Bone marrow (tissue), 2 donors: Measurements from ENCODE around the gene GALNT16.
"Not testable (repeated sequence)": the region's sequence is repeated elsewhere in the genome, so short reads cannot be mapped to it uniquely, and the experiment has no call there.

Experiments used
- DNase-seq, 2 donors: peaks; one replicate each; lab custom pipeline; 2025; lab: John Stamatoyannopoulos, UW

Gene GALNT16

DNA sequence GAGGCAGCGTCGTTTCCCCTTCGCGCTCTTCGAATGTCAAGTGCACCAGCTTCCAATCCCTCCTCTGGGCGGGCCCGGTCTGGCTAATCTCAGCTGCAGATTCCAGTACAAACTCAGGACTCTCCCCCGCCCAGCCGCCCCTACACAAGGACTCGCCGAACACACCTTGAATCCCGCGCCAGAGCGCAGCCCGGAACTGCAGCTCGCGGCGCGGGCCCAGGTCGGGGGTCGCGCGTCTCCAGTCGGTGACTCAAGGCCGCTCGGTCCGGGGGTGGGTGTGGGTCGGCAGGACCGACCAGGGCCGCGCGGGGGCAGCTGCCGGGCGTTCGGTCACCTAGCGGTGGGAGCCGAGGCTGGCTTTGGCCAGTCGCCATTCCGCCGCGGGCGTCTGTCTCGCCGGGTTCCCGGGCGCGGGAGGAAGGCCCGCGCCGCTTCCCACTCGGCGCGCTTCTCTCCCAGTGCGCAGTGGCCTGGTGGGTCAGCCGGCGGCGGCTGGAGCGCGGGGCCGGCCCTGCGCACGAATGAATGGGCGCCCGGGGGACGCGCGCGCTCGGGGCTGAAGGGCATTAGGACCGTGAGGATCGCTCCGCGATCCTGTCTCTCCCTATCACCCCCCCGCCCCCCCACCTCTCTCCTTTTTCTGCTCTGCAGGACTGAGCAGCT lies at the start of gene GALNT16:
Gene GALNT16 (plus strand): TSS at position 632 of the 663 bp plus-strand sequence. CDS start 133 bp downstream, outside the sequence.
- DNase-seq, result no peak

DNA sequence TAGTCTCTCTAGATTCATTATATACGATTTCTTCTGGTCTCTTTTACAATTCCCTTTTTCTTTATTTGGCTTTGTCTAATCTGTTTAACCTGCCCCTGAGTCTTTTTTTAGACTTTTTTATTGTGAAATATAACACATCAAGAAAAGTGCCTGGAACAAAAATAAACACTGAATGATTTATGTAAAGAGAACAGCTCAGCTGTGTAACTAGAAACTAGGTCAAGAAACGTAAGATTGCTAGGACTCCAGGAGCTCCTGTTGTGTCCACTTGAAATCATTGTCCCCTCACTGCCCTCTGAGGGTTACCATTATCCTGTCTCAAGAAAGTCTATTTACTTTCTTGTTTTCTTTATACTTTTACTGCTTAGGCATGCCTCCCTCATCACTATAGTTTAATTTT lies 45.6 kb upstream of the GALNT16 start:
- no peak for DNase-seq

DNA sequence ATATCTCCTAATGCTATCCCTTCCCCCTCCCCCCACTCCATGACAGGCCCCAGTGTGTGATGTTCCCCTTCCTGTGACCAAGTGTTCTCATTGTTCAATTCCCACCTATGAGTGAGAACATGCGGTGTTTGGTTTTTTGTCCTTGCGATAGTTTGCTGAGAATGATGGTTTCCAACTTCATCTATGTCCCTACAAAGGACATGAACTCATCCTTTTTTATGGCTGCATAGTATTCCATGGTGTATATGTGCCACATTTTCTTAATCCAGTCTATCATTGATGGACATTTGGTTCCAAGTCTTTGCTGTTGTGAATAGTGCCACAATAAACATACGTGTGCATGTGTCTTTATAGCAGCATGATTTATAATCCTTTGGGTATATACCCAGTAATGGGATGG lies 42.3 kb upstream of the GALNT16 start:
- not testable (repeated sequence) for DNase-seq

GRCh38 chr14:69224946-69225345 lies 35.0 kb upstream of the GALNT16 start:
- DNase-seq, result no peak

DNA sequence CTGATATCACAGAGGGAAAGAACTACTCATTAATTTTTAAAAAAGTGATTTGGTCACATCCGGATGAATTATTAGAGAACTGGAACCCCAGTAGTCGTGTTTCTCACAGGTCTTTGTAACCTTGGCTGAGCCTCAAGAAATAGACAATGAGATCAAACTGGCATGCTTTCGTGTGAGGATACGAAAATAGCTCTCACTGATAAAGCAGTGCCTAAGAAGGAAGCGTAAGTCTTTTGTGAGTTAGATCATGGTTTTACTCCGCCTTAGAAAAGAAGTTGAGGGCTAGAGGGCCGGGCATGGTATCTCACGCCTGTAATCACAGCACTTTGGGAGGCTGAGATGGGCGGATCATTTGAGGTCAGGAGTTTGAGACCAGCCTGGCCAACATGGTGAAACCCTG lies 33.8 kb upstream of the GALNT16 start:
- no peak for DNase-seq

DNA sequence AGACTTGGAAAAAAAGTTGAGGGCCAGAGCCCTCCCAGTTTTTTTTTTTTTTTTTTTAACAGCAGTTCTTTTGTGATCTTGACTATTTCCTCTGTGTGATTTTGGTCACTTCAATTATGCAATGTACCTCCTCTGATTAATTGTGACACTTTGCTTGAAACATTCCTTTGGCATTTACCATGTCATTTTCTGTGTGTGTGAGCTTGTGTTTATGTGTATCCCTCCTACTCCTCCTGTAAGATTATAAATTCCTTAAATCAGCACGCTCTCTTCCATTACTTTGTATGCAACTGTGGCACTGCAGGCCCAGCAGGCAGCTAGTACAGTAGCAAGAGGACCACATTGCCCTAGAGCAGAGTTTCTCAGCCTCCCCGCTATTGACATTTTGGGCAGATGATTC lies 33.2 kb upstream of the GALNT16 start:
- no peak for DNase-seq

- no peak for DNase-seq
Observed at GRCh38 chr14:69231486-69231885, 28.5 kb upstream of the GALNT16 start.

DNA sequence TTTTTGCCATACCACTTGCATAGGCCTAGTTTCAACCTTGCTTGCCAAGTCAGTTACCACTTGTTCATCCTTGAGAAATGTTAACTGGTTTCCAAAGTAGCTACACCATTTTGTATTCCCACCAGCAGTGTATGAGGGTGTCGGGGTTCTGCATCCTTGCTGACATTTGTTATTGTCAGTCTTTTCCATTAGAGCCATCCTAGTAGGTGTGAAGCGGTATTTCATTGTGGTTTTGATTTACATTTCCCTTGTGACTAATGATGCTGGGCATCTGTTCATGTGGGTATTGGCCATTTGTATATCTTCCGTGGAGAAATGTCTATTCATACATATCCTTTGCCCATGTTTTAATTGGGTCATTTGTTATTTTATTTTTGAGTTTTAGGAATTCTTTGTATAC lies 27.6 kb upstream of the GALNT16 start:
- DNase-seq, result no peak

DNA sequence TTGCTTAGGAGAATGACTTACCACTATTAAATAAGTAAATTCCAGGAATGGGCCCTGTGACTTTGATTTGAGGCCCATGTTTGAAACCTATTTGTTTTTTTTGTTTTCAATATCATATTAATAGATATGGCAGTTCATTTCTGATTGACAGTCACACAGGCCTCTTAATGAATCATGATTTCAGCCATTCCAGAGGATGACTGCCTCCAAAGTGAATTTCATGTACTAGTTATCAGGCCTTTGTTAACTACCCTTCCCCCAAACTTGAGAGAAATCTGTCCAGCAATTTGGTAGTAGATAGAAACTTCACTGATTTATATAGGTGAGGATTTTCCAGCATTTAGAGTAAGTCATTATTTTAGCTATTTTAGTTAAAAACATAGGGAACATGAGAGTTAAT lies 25.9 kb upstream of the GALNT16 start:
- no peak for DNase-seq

DNA sequence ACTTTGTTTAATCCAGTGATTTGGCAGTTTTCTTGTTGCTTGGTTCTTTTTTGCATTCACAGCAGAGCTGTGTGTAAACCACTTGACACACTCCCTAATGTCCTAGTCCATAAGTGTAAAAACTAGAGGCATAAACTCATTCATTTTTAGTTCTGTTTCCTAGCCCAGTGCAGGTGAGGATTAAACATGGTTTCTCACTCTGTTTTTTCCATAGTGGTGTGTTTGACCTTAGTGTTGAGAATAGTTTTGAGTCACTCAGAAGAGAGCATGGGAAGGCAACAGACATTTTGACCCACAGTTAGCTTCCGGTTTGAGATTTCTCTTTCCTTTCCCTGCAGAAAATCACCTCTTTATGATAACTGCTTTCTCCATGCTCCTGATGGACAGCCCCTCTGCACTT lies 24.2 kb upstream of the GALNT16 start:
- no peak for DNase-seq

- no peak for DNase-seq
Observed at GRCh38 chr14:69237142-69237541, 22.8 kb upstream of the GALNT16 start.

DNA sequence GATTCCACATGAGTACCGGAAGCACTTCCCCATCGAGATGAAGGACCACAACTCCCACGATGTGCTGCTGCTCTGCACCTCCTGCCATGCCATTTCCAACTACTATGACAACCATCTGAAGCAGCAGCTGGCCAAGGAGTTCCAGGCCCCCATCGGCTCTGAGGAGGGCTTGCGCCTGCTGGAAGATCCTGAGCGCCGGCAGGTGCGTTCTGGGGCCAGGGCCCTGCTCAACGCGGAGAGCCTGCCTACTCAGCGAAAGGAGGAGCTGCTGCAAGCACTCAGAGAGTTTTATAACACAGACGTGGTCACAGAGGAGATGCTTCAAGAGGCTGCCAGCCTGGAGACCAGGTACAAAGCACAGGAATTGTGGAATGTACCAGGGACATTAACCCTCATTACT lies 22.4 kb upstream of the GALNT16 start:
- no peak for DNase-seq

DNA sequence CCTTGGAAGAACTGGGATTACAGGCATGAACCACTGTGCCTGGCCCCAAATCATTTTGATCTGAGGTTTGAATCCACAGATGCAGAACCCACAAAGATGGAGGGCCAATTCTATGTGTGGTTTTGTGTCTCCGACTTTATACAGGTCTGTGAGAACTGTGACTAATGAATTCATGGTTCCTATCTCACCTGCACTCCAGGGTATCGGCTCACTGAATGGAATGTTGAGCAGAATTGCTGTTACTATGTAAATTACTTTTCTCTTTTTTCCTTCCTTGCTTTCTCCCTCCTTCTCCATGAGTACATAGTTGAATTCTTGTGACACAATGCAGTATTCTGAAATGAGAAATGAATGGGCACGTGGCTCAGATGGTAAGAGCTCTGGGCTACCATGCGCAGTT lies 21.1 kb upstream of the GALNT16 start:
- no peak for DNase-seq

- DNase-seq, result no peak
Observed at GRCh38 chr14:69240527-69241173, 19.3 kb upstream of the GALNT16 start.

DNA sequence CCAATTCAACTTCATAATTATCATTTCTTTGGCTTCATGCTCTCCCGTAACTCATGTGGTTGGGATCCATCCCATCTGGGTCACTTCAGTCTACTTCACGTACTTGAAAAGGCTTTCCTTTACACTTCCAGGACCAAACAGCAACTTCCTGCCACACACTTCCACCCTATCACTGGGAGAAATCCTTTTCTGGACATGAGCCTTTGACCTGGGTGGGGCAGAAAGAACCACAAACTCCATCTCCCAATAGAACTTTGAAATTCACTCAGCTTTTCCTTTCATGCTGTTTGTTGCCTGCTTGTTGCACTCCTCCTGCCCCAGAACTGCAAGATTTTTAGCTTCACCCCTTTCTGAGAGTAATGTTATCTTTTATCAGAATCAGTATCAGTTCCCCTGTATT lies 18.4 kb upstream of the GALNT16 start:
- no peak for DNase-seq

DNA sequence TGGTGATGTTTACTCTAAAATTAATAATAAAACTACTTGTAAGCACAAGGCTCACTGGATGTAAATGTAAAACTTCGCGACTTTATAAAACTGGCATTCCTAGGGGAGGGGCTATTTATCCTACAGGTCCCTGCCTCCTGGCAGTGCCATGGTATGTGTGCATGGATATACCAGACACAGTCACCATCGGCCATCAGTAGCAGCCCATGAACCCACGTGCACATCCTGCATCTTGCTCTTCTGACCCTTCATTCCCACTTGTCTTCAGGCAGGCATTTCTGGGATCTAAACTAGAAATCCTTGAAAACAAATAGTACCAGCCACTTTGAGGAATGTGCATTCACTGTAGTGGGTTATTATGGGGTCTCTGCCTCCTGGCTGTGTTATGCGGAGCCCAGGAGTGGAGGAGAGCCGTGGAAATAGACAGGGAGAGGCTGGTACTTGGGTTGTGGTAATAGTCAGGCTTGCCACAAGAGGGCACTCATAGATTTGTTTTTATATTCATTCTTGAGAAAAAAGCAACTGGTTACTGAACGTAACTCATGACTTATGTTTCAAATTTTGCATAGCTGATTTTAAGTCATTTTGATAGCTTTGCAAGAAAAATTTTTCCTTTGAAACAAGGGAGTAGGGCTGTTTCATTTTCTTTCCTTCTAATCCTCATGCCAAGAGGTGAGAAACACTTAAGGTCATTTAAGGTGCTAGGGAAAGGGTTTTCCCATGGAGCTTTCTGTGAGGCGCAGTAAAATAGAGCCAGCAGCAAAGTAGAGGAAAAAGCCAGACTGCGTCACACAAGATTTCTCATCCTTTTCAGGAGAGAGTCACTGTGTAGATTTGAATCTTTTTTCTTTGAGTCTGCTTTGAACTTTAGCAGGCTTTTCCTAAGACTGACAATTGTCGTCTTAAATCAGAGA lies 17.4 kb upstream of the GALNT16 start:
- peak in 1 of 2 donors; percentile 40 for DNase-seq

DNA sequence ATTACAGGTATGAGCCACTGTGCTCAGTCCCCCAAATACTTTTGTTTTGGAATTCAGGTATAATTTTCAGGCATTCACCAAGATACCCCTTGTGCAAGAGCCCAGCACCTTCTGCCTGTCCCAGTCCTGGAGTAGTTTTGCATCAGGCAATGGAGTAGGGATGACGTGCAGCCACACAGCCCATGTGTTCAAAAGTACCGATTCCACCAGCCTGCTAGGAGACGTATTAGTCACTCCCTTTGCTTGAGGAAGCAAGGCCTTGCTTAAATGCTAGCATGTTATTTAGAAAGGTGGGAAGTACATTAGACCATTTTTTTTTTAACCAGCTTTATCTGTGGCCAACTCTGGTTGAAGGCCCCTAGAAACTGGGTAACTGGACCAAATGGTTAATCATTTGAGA lies 15.0 kb upstream of the GALNT16 start:
- DNase-seq, result no peak

DNA sequence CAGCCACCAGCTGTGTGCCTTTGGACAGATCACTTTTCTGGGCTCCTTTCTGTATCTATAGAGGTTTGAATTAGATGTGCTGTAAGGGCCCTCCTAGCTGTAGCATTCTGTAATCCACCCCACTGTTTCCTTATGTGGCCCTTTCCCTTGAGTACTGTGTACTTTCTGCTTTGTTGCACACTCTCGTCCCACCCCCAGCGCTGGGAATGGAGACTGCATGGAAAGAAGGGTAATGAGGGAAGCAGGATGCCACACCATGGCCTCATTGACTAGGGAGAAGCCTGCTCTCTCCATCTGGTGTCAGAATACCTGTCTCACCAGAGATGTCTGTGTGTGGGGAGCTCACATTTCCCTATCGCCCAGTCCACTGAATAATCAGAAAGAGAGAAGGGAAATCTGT lies 13.6 kb upstream of the GALNT16 start:
- no peak for DNase-seq

GRCh38 chr14:69247676-69248440 lies 12.1 kb upstream of the GALNT16 start:
- DNase-seq, result no peak

- DNase-seq, result no peak
Observed at GRCh38 chr14:69249603-69250002, 10.4 kb upstream of the GALNT16 start.

DNA sequence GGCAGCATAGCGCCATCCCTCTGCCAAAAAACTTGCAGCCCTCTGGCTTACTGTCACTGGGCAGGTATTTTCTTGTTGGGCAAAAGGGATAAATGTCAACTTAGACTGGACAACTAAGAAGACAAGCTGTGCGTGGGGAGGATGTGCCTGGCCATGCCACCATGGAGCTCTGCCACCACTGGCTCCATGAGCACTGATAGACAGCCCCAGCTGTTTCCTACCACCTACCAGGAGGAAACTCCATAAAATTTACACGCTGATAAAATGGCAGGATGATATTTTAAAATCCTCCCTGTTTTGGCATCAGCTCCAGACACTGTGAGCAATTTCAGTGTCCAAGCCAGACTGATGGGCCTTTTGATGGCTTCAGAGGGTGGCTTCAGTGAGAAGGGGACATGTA lies 7.1 kb upstream of the GALNT16 start:
- DNase-seq, result no peak

GRCh38 chr14:69259168-69259526 lies 811 bp upstream of the GALNT16 start:
- no peak for DNase-seq
